ENCODE results near the gene ITLN1.
"Not testable (repeated sequence)": the region's sequence is repeated elsewhere in the genome, so short reads cannot be mapped to it uniquely, and the experiment has no call there.

The ITLN1 gene

DNA sequence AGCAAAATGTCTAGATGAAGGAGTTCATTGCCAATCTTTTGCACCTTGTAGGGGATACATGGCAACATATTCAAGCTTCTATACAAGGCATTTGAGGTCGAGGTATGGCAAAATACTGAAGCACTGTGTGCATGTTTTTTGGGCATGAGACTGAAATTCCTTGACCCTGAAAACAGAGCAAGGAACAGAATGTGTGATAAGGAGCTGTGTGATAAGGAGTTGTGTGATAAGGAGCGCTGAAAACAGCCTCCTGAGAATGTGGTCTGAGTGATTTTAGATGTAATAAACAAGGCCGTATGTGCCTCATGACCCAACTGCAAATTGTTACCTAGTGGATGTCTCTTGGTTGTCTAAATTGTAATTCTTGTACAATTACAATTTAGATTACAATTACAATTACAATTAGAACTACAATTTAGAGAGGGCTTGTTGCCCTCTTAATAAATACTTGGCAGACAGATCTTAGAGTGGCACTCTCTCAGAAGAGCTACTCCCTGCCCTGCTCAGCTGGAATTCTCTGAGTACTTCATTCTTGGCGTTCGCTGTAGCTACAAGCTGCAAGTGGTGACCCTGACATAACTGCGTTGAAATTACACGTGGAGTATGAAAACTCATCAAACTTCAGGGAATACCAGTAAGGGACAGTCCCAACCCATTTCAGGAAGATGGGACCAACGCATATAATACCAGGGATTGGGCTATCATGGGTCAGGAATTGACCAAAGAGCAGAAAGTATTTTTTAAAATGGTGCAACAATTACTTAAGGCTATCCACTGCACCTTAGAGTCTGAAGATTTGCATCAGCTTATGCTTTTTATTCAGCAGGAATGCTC lies 20.0 kb upstream of the ITLN1 start:
- Histone ChIP-seq H3K36me3 (ENCODE audit: insufficient read depth, low read length) (no peaks in the 10 kb centered on the region), H3K4me3 (ENCODE audit: low read length) (no peak overlapping the region), H3K27me3 (ENCODE audit: control insufficient read depth, insufficient read depth, low read length) (peaks cover 3% of the 10 kb centered on the region), H3K4me2 (ENCODE audit: low read length) (no peak overlapping the region), H3K4me1 (ENCODE audit: control insufficient read depth, insufficient read depth, low read length) (no peaks in the 10 kb centered on the region), H3K9me3 (replicated peaks; ENCODE audit: low read length) (no peaks in the 10 kb centered on the region), H3K9ac (ENCODE audit: low read depth, low read length) (no peak overlapping the region)

DNA sequence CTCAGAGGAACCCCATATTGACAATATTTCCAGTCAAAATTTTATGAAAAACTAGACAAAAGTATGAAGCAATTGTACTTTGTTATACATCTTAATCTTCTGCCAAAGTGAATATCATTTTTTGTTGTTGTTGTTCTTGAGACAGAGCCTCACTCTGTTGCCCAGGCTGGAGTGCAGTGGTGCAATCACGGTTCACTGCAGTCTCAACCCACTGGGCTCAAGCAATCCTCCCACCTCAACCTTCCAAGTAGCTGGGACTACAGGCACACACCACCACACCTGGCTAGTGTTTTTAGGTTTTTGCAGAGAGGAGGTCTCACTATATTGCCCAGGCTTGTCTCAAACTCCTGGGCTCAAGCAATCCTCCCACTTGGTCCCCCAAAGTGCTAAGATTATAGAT lies 17.3 kb upstream of the ITLN1 start:
- not testable (repeated sequence) for H3K36me3 ChIP-seq (ENCODE audit: insufficient read depth, low read length); H3K4me1 ChIP-seq (ENCODE audit: control insufficient read depth, insufficient read depth, low read length); H3K9me3 ChIP-seq (replicated peaks; ENCODE audit: low read length); H3K4me3 ChIP-seq (ENCODE audit: low read length); H3K4me2 ChIP-seq (ENCODE audit: low read length); H3K9ac ChIP-seq (ENCODE audit: low read depth, low read length); H3K27me3 ChIP-seq (ENCODE audit: control insufficient read depth, insufficient read depth, low read length)

DNA sequence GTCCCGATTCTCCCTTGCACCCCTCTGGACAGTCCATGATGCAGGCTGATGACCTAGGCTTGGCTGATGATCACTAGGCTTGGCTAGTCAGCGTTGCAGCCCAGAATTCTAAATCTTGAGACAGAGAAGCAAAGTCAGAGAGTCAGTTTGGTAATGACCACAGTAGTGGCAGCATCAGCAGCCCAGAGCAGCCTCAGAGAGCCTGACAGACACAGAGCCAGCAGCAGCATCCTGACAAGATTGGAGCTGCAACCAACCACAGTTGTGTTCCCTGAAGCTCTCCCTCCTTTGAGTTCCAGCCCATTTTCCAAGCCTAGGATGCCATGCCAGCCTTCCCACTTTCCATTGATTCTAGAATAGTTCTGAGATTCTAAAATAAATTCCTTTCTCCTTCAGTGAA lies 16.8 kb upstream of the ITLN1 start:
- Histone ChIP-seq H3K4me3 (ENCODE audit: low read length) (no peak overlapping the region), H3K27me3 (ENCODE audit: control insufficient read depth, insufficient read depth, low read length) (peaks cover 2% of the 10 kb centered on the region), H3K4me1 (ENCODE audit: control insufficient read depth, insufficient read depth, low read length) (no peaks in the 10 kb centered on the region), H3K9ac (ENCODE audit: low read depth, low read length) (no peak overlapping the region), H3K9me3 (replicated peaks; ENCODE audit: low read length) (no peaks in the 10 kb centered on the region), H3K36me3 (ENCODE audit: insufficient read depth, low read length) (no peaks in the 10 kb centered on the region), H3K4me2 (ENCODE audit: low read length) (no peak overlapping the region)

DNA sequence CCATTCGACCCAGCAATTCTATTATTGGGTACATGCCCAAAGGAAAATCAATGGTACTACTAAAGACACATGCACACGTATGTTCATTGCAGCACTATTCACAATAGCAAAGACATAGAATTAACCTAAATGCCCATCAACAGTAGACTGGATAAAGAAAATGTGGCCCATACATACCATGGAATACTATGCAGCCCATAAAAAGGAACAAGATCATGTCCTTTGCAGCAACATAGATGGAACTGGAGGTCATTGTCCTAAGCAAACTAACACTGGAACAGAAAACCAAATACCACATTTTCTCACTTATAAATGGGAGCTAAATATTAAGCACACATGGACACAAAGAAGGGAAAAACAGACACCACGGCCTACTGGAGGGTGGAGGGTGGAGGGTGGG lies 15.7 kb upstream of the ITLN1 start:
- not testable (repeated sequence) for H3K27me3 ChIP-seq (ENCODE audit: control insufficient read depth, insufficient read depth, low read length); H3K4me3 ChIP-seq (ENCODE audit: low read length); H3K9ac ChIP-seq (ENCODE audit: low read depth, low read length); H3K4me1 ChIP-seq (ENCODE audit: control insufficient read depth, insufficient read depth, low read length); H3K36me3 ChIP-seq (ENCODE audit: insufficient read depth, low read length); H3K4me2 ChIP-seq (ENCODE audit: low read length); H3K9me3 ChIP-seq (replicated peaks; ENCODE audit: low read length)

DNA sequence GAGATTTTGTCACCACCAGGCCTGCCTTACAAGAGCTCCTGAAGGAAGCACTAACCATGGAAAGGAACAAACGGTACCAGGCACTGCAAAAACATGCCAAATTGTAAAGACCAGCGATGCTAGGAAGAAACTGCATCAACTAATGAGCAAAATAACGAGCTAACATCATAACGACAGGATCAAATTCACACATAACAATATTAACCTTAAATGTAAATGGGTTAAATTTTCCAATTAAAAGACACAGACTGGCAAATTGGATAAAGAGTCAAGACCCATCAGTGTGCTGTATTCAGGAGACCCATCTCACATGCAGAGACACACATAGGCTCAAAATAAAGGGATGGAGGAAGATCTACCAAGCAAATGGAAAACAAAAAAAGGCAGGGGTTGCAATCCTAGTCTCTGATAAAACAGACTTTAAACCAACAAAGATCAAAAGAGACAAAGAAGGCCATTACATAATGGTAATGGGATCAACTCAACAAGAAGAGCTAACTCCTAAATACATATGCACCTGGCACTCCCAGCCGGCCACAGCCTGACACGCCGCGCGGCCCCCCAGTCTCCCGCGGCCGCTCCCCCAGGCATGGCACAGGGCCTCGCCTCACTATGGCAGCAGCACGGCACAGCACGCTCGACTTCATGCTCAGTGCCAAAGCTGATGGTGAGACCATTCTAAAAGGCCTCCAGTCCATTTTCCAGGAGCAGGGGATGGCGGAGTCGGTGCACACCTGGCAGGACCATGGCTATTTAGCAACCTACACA lies 9.6 kb upstream of the ITLN1 start:
- not testable (repeated sequence) for H3K9ac ChIP-seq (ENCODE audit: low read depth, low read length); H3K36me3 ChIP-seq (ENCODE audit: insufficient read depth, low read length); H3K4me1 ChIP-seq (ENCODE audit: control insufficient read depth, insufficient read depth, low read length); H3K9me3 ChIP-seq (replicated peaks; ENCODE audit: low read length); H3K4me2 ChIP-seq (ENCODE audit: low read length); H3K27me3 ChIP-seq (ENCODE audit: control insufficient read depth, insufficient read depth, low read length); H3K4me3 ChIP-seq (ENCODE audit: low read length)

DNA sequence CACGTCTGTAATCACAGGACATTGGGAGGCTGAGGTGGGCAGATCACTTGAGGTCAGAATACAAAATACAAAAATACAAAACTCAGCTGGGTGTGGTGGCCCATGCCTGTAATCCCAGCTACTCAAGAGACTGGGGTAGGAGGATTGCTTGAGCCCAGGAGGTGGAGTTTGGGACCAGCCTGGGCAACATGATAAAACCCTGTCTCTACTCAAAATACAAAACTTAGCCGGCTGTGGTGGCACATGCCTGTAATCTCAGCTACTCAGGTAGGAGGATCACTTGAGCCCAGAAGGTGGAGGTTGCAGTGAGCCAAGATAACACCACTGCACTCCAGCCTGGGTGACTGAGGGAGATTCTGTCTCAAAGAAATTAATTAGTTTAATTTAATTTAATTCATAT lies 6.5 kb upstream of the ITLN1 start:
- H3K4me3 ChIP-seq (ENCODE audit: low read length), result no peak overlapping the region
- no peak overlapping the region for H3K9ac ChIP-seq (ENCODE audit: low read depth, low read length)
- no peaks in the 10 kb centered on the region for H3K27me3 ChIP-seq (ENCODE audit: control insufficient read depth, insufficient read depth, low read length)
- no peaks in the 10 kb centered on the region for H3K4me1 ChIP-seq (ENCODE audit: control insufficient read depth, insufficient read depth, low read length)
- H3K9me3 ChIP-seq (replicated peaks; ENCODE audit: low read length), result no peaks in the 10 kb centered on the region
- no peaks in the 10 kb centered on the region for H3K36me3 ChIP-seq (ENCODE audit: insufficient read depth, low read length)
- H3K4me2 ChIP-seq (ENCODE audit: low read length), result no peak overlapping the region

DNA sequence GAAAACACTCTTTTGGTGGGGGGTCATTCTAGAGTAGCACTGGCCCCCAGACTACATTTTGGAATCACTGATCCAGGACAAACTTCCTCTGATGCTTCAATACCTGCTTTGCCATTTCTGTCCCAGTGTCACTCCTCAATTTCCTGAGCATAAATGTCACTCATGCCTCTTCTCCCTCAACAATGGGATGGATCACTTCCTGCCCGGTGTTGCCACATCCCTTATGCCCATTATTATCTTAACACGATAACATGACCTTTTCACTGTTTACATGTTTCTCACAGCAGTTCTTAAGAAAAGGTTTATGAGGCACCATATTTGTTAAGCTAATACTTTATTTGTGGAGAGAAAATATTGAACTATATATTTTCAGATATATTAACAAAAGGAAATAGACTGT lies 3.9 kb upstream of the ITLN1 start:
- Histone ChIP-seq H3K27me3 (ENCODE audit: control insufficient read depth, insufficient read depth, low read length) (no peaks in the 10 kb centered on the region), H3K4me2 (ENCODE audit: low read length) (no peak overlapping the region), H3K9me3 (replicated peaks; ENCODE audit: low read length) (no peaks in the 10 kb centered on the region), H3K9ac (ENCODE audit: low read depth, low read length) (no peak overlapping the region), H3K4me1 (ENCODE audit: control insufficient read depth, insufficient read depth, low read length) (no peaks in the 10 kb centered on the region), H3K36me3 (ENCODE audit: insufficient read depth, low read length) (no peaks in the 10 kb centered on the region), H3K4me3 (ENCODE audit: low read length) (no peak overlapping the region)

DNA sequence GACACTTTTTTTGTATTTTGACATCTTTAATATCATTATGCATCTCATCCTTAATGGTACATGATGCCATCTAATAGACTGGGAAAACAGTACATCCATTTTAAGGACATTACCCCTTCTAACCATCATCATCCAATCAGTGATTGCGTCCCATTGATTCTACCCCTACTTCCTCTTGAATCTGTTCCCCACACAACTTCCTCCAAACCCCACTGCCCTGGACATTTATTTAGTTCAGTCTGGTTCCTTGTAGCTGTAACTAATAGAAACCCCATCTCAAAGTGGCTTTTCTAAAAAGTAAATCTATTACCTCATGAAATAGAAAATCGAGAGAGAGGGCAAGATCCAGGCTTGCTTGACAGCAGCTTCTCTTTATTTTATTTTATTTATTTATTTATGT lies 2.1 kb upstream of the ITLN1 start:
- H3K36me3 ChIP-seq (ENCODE audit: insufficient read depth, low read length), result no peaks in the 10 kb centered on the region
- H3K27me3 ChIP-seq (ENCODE audit: control insufficient read depth, insufficient read depth, low read length), result no peaks in the 10 kb centered on the region

DNA sequence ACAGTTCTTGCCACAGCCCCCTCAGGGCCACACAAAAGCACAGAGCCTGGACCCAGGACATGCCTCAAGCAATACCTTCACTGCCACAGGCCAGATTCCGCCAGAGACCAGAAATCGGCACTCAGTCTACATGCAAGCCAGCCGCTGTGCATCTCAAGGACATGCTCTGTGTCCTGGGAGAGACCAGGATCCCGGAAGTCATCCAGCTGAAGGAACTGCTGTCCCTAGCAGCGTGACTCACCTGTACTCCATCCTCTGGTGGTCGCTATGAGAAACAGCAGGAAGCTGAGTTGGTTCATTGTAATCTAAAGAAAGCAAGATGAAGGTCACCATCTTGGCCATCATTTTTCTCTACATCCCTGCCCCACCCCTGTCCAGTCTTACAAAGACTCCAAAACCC lies 401 bp downstream of the ITLN1 start:
- Histone ChIP-seq H3K4me3 (ENCODE audit: low read length) (no peak overlapping the region), H3K9ac (ENCODE audit: low read depth, low read length) (no peak overlapping the region), H3K9me3 (replicated peaks; ENCODE audit: low read length) (no peaks in the 10 kb centered on the region), H3K27me3 (ENCODE audit: control insufficient read depth, insufficient read depth, low read length) (no peaks in the 10 kb centered on the region), H3K4me2 (ENCODE audit: low read length) (no peak overlapping the region), H3K36me3 (ENCODE audit: insufficient read depth, low read length) (no peaks in the 10 kb centered on the region), H3K4me1 (ENCODE audit: control insufficient read depth, insufficient read depth, low read length) (no peaks in the 10 kb centered on the region)

More for the DNA sequence above, 2.1 kb upstream of the ITLN1 start:
- Histone ChIP-seq H3K9ac (ENCODE audit: low read depth, low read length) (no peak overlapping the region), H3K9me3 (replicated peaks; ENCODE audit: low read length) (no peaks in the 10 kb centered on the region), H3K4me3 (ENCODE audit: low read length) (no peak overlapping the region), H3K4me1 (ENCODE audit: control insufficient read depth, insufficient read depth, low read length) (no peaks in the 10 kb centered on the region), H3K4me2 (ENCODE audit: low read length) (no peak overlapping the region)

DNA sequence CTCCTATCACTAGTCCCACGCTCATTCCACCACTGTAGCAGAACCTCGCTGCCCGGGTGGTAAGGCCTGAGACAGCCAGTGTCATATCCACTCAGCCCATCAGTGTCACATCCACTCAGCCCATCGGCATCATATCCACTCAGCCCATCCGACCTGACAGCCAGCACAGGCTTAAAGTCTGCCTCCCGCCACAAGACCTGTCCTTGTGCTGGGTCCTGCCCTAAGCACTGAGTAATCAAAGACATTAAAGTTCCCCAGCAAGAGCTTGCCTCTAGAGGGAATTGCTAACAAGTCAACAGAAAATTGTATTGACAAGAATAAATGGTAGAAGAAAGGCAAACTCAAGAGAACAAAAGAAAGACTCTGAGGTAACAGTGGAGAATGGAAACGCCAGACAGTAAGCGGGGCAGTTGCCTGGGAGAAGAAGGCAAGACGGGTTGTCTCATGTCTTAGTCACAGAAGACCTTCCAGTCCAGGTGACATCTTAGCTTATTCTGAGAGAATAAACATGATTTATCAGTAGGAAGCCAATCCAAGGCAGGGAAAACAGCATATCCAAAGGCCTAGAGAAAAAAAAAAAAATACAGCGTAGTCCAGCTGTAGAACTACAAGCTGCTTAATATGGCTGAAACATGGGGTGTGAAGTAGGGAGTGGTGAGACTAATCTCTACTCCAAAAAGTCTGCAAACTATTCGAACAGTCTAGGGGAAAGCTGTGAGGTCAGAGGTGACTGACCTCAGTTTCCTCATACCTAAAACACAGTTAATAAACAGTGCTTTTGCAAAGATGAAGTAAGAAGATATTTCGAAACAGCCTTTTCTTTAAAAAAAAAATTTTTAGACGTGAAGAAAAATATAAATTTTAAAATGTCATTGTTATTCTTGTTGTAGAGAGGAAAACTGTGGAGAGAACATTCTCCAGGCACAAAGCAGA lies 1.1 kb downstream of the ITLN1 start:
- H3K9ac ChIP-seq (ENCODE audit: low read depth, low read length), result no peak overlapping the region

DNA sequence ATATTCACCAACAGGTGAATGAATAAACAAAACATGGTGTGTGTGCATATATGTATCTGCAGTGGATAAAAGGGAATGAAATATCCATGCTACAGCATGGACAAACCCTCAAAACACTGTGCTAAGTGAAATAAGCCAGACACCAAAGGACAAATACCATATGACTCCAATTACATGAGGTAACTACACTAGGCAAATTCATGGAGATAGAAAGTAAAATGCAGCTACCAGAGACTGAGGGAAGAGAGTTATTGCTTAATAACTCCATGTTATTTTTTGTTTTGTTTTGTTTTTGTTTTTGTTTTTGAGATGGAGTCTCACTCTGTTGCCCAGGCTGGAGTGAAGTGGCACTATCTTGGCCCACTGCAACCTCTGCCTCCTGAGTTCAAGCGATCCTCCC lies 2.4 kb downstream of the ITLN1 start:
- Histone ChIP-seq H3K4me1 (ENCODE audit: control insufficient read depth, insufficient read depth, low read length) (no peaks in the 10 kb centered on the region), H3K4me2 (ENCODE audit: low read length) (no peak overlapping the region), H3K9ac (ENCODE audit: low read depth, low read length) (no peak overlapping the region), H3K36me3 (ENCODE audit: insufficient read depth, low read length) (no peaks in the 10 kb centered on the region), H3K4me3 (ENCODE audit: low read length) (no peak overlapping the region), H3K27me3 (ENCODE audit: control insufficient read depth, insufficient read depth, low read length) (no peaks in the 10 kb centered on the region), H3K9me3 (replicated peaks; ENCODE audit: low read length) (no peaks in the 10 kb centered on the region)

More for the DNA sequence above, 1.1 kb downstream of the ITLN1 start:
- Histone ChIP-seq H3K9me3 (replicated peaks; ENCODE audit: low read length) (no peaks in the 10 kb centered on the region), H3K36me3 (ENCODE audit: insufficient read depth, low read length) (no peaks in the 10 kb centered on the region), H3K4me3 (ENCODE audit: low read length) (no peak overlapping the region), H3K27me3 (ENCODE audit: control insufficient read depth, insufficient read depth, low read length) (no peaks in the 10 kb centered on the region), H3K4me1 (ENCODE audit: control insufficient read depth, insufficient read depth, low read length) (no peaks in the 10 kb centered on the region), H3K4me2 (ENCODE audit: low read length) (no peak overlapping the region)
